ENCODE measurements around the gene PGAP1. TPM values are rescaled to one million over a fixed set of nuclear protein-coding genes. Genes with fewer than 3 reads are reported as not detected.

The PGAP1 gene
- total RNA-seq, 1 donor from 2014 or later, result 22.8 TPM

DNA sequence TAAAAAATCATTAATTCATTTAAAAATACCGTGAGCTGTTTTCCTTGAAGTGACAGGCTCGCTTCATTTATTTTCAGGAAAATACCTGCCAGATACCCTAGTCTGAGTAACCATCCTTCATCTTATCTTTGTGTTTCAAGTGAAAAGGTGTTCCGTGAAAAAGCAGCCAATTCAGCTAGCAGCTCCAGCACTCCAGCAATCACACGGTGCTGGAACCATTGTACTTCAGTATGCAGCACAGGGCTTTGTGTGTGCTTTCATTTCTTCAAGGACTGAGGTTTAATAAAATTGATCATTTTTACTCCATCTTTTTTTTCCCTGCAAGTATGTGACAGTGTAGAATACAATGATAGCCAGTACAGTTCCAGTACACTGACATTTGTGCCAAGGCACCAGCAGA, 39.1 kb upstream of the PGAP1 start:
- TF ChIP-seq EZH2 (IDR thresholded peaks at IDR 0.05; ENCODE audit: insufficient read depth, low read length), result no peak
- no peak for TF ChIP-seq CTCF (IDR thresholded peaks at IDR 0.05; ENCODE audit: insufficient read depth, low read depth, low read length)
- H4K20me1 ChIP-seq (ENCODE audit: insufficient read depth, low read length), result no peaks in the 10 kb centered on the region
- no peak for DNase-seq (ENCODE audit: low read depth)
- peaks cover 9% of the 10 kb centered on the region for H3K4me1 Mint-ChIP-seq (ENCODE audit: low read depth, unreplicated experiment)
- H3K27me3 Mint-ChIP-seq (ENCODE audit: low read depth, unreplicated experiment), result no peaks in the 10 kb centered on the region
- H3K9ac ChIP-seq (ENCODE audit: low read length), result no peak overlapping the region
- H3K4me3 Mint-ChIP-seq (ENCODE audit: unreplicated experiment), result no peak overlapping the region
- peaks cover 3% of the 10 kb centered on the region for H3K9me3 Mint-ChIP-seq (ENCODE audit: unreplicated experiment)
- H3K27ac ChIP-seq (ENCODE audit: low read depth, low read length), result no peak overlapping the region
- no peaks in the 10 kb centered on the region for H3K36me3 ChIP-seq (ENCODE audit: insufficient read depth, low read length)
- H3K4me2 ChIP-seq (ENCODE audit: low read length), result no peak overlapping the region
- H3K79me2 ChIP-seq (ENCODE audit: insufficient read depth, low read length), result no peaks in the 10 kb centered on the region
- H2AFZ ChIP-seq (ENCODE audit: low read depth, low read length), result no peak overlapping the region
- H3K36me3 Mint-ChIP-seq (ENCODE audit: low read depth, unreplicated experiment), result no peaks in the 10 kb centered on the region
- no peaks in the 10 kb centered on the region for H3K4me1 ChIP-seq (ENCODE audit: insufficient read depth, low read length)
- H3K27ac Mint-ChIP-seq (ENCODE audit: unreplicated experiment), result peak overlapping the region; percentile 19
- no peaks in the 10 kb centered on the region for H3K9me3 ChIP-seq (ENCODE audit: insufficient read depth, low read depth, low read length)
- no peak overlapping the region for H3K4me3 ChIP-seq (ENCODE audit: insufficient read depth, low read depth, low read length)
- no peaks in the 10 kb centered on the region for H3K27me3 ChIP-seq (ENCODE audit: insufficient read depth, low read length)
- no peak for FAIRE-seq

- Mint-ChIP-seq H3K27ac (ENCODE audit: unreplicated experiment) (no peak overlapping the region), H3K36me3 (ENCODE audit: low read depth, unreplicated experiment) (no peaks in the 10 kb centered on the region), H3K4me3 (ENCODE audit: unreplicated experiment) (no peak overlapping the region), H3K9me3 (ENCODE audit: unreplicated experiment) (peaks cover 3% of the 10 kb centered on the region), H3K27me3 (ENCODE audit: low read depth, unreplicated experiment) (no peaks in the 10 kb centered on the region), H3K4me1 (ENCODE audit: low read depth, unreplicated experiment) (peaks cover 9% of the 10 kb centered on the region)
- Histone ChIP-seq H4K20me1 (ENCODE audit: insufficient read depth, low read length) (no peaks in the 10 kb centered on the region), H3K36me3 (ENCODE audit: insufficient read depth, low read length) (no peaks in the 10 kb centered on the region), H2AFZ (ENCODE audit: low read depth, low read length) (no peak overlapping the region), H3K4me3 (ENCODE audit: insufficient read depth, low read depth, low read length) (no peak overlapping the region), H3K9me3 (ENCODE audit: insufficient read depth, low read depth, low read length) (no peaks in the 10 kb centered on the region), H3K79me2 (ENCODE audit: insufficient read depth, low read length) (no peaks in the 10 kb centered on the region), H3K27me3 (ENCODE audit: insufficient read depth, low read length) (no peaks in the 10 kb centered on the region), H3K9ac (ENCODE audit: low read length) (no peak overlapping the region), H3K4me2 (ENCODE audit: low read length) (no peak overlapping the region), H3K27ac (ENCODE audit: low read depth, low read length) (no peak overlapping the region), H3K4me1 (ENCODE audit: insufficient read depth, low read length) (no peaks in the 10 kb centered on the region)
- TF ChIP-seq EZH2 (IDR thresholded peaks at IDR 0.05; ENCODE audit: insufficient read depth, low read length) (no peak), CTCF (IDR thresholded peaks at IDR 0.05; ENCODE audit: insufficient read depth, low read depth, low read length) (no peak)
- DNase-seq (ENCODE audit: low read depth) (no peak), FAIRE-seq (no peak)
Observed at GRCh38 chr2:196963961-196964360, 37.5 kb upstream of the PGAP1 start.

- H2AFZ ChIP-seq (ENCODE audit: low read depth, low read length), result no peak overlapping the region
- H3K27ac Mint-ChIP-seq (ENCODE audit: unreplicated experiment), result no peak overlapping the region
Observed at GRCh38 chr2:196963043-196963442, 36.5 kb upstream of the PGAP1 start.

More at GRCh38 chr2:196963043-196963442, 36.5 kb upstream of the PGAP1 start:
- no peak for DNase-seq (ENCODE audit: low read depth)
- no peaks in the 10 kb centered on the region for H3K9me3 ChIP-seq (ENCODE audit: insufficient read depth, low read depth, low read length)
- no peak overlapping the region for H3K9ac ChIP-seq (ENCODE audit: low read length)
- no peaks in the 10 kb centered on the region for H4K20me1 ChIP-seq (ENCODE audit: insufficient read depth, low read length)
- H3K36me3 ChIP-seq (ENCODE audit: insufficient read depth, low read length), result no peaks in the 10 kb centered on the region
- peaks cover 9% of the 10 kb centered on the region for H3K4me1 Mint-ChIP-seq (ENCODE audit: low read depth, unreplicated experiment)
- no peak overlapping the region for H3K27ac ChIP-seq (ENCODE audit: low read depth, low read length)
- no peaks in the 10 kb centered on the region for H3K36me3 Mint-ChIP-seq (ENCODE audit: low read depth, unreplicated experiment)
- TF ChIP-seq CTCF (IDR thresholded peaks at IDR 0.05; ENCODE audit: insufficient read depth, low read depth, low read length) (no peak), EZH2 (IDR thresholded peaks at IDR 0.05; ENCODE audit: insufficient read depth, low read length) (no peak)
- H3K4me3 Mint-ChIP-seq (ENCODE audit: unreplicated experiment), result no peak overlapping the region
- no peak overlapping the region for H3K4me2 ChIP-seq (ENCODE audit: low read length)
- no peak overlapping the region for H3K4me3 ChIP-seq (ENCODE audit: insufficient read depth, low read depth, low read length)
- H3K27me3 Mint-ChIP-seq (ENCODE audit: low read depth, unreplicated experiment), result no peaks in the 10 kb centered on the region
- no peaks in the 10 kb centered on the region for H3K4me1 ChIP-seq (ENCODE audit: insufficient read depth, low read length)
- no peak for FAIRE-seq
- no peaks in the 10 kb centered on the region for H3K79me2 ChIP-seq (ENCODE audit: insufficient read depth, low read length)
- no peaks in the 10 kb centered on the region for H3K27me3 ChIP-seq (ENCODE audit: insufficient read depth, low read length)
- no peaks in the 10 kb centered on the region for H3K9me3 Mint-ChIP-seq (ENCODE audit: unreplicated experiment)
